ENCODE results near the gene CAVIN2.

Gene CAVIN2, protein sequence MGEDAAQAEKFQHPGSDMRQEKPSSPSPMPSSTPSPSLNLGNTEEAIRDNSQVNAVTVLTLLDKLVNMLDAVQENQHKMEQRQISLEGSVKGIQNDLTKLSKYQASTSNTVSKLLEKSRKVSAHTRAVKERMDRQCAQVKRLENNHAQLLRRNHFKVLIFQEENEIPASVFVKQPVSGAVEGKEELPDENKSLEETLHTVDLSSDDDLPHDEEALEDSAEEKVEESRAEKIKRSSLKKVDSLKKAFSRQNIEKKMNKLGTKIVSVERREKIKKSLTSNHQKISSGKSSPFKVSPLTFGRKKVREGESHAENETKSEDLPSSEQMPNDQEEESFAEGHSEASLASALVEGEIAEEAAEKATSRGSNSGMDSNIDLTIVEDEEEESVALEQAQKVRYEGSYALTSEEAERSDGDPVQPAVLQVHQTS

DNA sequence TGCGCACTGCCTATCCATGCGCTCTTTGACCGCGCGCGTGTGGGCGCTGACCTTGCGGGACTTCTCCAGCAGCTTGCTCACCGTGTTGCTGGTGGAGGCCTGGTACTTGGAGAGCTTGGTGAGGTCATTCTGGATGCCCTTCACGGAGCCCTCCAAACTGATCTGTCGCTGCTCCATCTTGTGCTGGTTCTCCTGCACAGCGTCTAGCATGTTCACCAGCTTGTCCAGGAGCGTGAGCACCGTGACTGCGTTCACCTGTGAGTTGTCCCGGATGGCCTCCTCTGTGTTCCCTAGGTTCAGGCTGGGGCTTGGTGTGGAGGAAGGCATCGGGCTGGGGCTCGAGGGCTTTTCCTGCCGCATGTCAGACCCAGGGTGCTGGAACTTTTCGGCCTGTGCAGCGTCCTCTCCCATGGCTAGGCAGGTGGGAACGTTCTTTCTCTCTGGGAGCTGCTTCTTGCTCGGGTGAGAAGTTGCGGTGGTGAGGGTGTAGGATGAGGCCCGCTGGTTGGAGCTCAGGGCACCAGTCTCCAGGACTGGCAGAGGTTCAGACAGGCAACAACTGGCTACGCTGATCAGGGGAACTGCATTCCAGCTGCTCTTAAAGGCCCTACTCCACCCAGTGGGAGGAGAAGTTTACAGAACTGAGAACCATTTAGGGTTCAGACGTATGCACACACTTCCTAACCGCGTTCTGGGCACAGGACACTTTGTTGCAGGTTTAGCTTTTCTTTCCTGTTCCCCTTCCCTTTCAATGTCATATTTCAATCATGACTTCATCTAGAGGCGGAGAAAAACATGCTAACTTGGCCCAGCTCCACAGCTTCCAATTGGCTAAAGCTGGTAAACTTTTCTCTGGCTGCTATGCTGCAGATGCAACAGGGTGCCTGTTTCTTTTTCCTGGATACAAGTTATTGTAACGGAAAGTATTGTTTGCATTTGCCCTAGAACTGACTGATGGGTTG lies at the start of gene CAVIN2:
Gene CAVIN2, minus strand, starts transcription at position 574 of the 962 bp plus-strand sequence. Its CDS starts 163 bp downstream, at position 411.
- no peak for DNase-seq (ENCODE audit: low read depth in 2 of 2, low spot score in 1 of 2)

DNA sequence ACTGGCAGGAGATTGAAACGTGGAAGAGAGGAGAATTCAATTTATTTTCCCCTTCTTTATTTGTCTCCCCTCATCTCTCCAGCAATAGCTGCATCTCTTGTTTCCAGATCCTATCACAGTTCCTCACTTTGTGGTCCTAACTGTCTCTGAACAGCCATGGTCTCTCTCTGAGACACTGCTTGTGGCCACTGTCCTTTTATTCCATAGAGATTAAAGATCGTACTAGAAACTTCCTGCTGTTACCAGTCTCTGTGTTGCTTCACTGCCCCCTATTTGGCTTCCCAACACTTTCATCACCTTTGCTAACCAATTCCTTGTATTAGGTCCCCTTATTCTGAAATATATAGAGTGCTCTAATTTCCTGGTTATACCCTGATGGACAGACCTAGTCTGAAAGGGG lies 48.9 kb upstream of the CAVIN2 start:
- DNase-seq (ENCODE audit: low read depth in 2 of 2, low spot score in 1 of 2) = no peak

DNA sequence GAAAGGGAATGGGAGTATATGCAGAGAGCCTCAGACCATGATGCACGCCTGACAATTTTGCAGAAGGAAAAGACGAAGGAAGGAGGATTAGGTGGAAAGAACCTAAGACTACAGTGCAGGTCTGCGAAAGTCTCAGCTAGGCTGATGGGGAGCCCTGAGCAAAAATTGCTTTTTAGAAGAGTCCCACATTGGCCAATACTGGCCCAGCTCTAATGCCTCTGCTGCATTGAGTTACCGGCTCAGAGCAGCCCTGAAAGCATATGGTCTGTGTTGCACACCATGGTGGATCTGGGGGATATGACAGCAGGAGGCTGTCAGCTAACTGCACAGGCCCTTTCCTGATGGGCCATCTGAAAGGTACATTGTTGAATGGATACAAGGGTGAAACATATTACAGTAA lies 48.3 kb upstream of the CAVIN2 start:
- DNase-seq (ENCODE audit: low read depth in 2 of 2, low spot score in 1 of 2) = no peak

DNA sequence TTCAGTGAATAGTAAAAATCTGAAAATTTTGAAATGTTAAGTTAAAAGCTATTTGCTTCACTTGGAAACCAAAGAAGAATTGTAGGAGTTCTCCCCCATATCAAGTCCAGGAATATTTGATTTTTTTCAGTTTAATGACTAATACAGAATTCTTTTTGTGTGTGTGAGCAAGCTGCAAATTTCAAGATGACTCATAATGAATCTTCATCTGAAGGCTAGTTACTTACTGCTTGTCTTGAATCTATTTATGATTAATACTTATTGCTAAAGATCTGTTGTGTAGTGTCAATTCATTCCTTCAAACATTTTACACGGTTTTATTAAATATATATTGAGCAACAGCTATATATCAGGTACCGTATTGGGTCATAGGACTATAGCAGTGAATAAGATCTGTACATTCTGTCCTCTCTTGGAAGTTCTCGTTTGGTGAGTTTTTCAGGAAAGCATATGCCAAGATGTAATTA lies 47.8 kb upstream of the CAVIN2 start:
- no peak for DNase-seq (ENCODE audit: low read depth in 2 of 2, low spot score in 1 of 2)

DNA sequence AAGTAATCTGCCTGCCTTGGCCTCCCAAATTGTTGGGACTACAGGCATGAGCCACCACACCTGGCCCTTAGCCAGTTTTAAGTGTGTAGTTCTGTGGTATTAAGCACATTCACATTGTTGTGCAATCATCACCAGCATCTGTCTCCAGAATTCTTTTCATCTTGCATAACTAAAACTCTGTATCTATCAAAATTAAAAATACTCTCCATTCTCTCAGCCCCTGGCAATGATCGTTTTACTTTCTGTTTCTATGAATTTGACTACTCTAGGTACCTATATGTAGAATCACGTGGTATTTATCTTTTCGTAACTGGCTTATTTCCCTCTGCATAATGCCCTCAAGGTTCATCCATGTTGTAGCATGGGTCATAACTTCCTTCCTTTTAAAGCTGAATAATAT lies 45.5 kb upstream of the CAVIN2 start:
- no peak for DNase-seq (ENCODE audit: low read depth in 2 of 2, low spot score in 1 of 2)

DNA sequence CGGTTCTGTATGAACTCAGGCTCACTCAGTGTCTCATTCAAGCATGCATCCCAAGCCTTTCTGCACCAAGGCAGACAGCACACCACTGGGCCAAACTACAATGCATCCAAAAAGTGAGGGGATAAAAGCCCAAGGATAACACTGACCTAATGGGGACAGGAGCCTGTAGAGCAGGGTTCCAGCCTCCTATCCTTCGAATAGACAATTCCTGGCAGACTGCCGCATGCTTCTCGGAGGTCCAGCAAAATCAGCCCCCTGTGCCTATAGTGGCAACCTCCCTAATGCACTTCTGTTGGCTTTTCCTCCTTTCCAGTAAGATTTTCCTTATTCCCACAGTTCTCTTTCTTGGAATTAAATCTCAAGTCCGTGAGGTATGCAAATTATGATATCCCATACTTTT lies 44.8 kb upstream of the CAVIN2 start:
- DNase-seq (ENCODE audit: low read depth in 2 of 2, low spot score in 1 of 2) = no peak

DNA sequence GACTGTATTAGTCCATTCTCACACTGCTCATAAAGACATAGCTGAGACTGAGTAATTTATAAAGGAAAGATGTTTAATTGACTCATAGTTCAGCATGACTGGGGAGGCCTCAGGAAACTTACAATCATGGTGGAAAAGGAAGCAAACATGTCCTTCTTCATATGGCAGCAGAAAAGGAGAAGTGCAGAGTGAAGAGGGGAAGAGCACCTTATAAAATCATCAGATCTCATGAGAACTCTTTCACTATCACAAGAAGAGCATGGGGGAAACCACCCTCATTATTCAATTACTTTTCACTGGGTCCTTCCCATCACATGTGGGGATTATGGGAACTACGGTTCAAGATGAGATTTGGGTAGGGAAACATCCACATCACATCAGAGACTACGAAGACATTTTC lies 43.0 kb upstream of the CAVIN2 start:
- no peak for DNase-seq (ENCODE audit: low read depth in 2 of 2, low spot score in 1 of 2)

DNA sequence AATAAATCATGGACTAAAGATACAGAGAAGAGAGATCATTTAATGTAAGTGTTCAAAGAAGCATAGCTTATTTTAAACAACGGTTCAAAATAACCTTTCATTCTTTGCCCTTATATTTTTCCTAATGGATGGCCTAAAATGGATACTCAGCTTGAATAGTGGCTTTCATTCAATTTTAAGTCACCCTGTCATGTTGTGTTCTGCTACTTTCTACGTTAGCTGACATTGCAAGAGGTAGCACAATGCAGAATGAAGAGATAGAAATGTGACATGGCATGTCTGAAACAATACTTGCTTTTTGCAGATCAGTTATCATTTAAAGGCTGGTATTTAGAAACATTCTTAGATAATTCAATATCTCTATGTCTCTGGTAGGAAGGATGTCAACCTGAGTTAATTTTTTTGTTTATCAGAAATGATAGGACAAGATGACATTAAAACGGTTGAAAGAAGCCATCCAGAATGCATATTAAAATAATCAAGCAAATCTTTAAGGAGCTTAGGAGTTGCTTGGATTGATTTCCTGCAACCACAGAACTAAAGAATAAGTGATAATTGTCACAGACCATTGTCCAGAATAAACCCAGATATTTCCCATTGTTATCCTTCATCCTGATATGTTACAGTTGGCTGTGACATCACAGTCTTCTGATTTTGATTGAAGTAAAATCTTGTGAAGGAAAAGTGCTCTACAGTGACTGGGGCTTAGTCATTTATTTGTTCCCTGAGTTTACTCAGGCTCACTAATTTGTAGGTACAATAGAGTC lies 41.7 kb upstream of the CAVIN2 start:
- no peak for DNase-seq (ENCODE audit: low read depth in 2 of 2, low spot score in 1 of 2)

DNA sequence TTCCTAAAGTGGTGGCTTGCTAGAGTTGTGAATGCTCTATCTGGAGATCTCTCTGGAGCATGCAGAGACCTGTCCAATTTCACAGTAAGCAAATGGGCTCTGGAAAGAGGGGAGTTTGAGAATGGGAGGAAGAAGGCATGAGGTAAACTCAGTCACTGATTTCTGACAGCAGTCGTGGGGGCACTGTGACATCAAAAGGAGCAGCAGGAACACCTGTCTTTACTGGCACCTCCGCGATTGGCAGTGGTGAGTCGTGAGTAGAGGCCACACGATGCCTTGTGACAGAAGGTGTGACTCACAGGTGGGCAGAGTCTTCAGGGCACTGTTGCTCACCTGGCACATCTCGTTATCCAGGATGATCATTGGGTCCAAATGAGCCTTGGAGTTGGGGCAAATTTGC lies 38.8 kb upstream of the CAVIN2 start:
- DNase-seq (ENCODE audit: low read depth in 2 of 2, low spot score in 1 of 2) = no peak

DNA sequence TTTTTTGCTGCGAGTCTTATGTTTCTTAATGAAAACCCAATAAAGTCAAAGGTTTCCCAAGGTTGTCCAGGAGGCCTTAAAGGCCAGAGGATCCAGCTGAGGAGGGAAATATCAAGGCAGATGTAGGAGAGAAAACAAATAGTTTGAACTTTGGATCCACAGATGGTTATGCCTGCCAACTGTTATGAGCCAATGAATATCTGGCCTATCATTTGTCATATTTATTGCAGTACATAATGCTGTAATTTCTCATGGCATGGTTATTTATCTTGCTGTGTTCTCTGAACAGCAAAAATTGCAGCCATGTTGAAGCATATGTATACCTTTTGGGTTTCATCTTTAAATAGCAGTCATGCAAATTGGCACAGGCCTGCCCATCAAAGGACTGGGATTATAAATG lies 38.2 kb upstream of the CAVIN2 start:
- DNase-seq (ENCODE audit: low read depth in 2 of 2, low spot score in 1 of 2) = no peak

DNA sequence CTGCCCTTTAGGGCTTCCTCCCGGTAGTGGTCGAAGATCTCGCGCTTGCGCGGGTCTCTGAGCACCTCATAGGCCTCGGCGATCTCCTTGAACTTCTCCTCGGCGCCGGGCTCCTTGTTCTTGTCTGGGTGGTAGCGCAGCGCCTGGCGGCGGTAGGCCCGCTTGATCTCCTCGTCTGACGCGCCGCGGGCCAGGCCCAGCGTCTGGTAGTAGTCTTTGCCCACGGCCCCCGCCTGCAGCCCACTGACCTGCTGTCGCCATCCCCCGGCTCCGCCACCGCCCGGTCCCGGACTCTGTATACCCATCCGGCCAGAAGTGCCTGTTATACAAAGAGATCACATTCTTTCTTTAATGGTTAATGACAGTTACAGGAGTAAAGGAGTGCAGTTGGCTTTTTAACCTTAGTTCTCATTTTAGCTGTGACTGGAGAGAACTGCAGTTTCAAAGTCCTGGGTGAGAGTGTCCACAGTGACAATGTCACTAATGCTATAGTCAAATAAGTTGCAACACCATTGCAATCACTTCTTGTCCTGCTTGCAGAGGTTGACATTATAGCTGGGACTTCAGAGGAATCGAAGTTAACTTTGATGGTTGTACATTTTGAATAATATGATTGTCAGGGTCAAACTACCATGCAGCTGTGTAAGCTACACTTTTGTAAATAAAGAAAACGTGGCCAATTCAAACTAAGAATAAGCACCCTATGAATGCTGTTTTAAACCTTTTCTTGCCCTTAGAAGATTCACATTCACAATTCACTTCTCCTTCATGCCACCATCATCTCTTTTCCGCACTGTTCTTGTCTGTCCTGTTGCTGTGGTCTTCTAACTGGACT lies 35.3 kb upstream of the CAVIN2 start:
- DNase-seq (ENCODE audit: low read depth in 2 of 2, low spot score in 1 of 2) = no peak

DNA sequence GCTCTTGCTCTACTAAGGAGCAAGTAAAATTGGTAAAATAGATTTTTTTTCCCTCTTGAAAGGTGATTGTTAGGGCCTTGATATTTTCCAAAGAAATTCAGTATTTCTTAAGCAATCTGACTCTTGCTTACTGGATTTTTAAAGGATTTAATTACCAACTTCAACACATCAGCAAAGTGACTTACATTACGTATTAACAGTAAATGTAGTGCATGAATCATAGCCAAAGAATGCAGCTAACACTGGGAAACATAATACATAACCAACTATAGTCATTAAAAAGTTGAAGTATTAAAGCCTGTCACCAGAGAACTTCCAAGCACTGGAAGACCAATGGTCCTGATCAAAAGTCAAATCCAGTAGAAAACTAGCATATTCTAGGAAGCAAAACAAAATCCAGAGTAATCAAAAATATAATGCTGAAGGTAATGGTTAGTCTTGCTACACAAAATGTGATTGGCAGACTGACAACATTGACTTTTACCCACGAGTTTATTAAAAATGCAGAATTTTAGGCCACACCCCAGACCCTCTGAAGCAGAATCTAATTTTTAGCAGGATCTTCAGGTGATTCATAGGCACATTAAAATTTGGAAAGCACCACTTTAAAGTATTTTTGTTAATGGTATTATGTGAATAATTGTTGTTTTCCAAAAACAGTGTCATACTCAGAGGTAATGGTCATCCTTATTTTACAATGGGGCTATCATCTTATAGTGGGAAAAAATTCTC lies 31.8 kb upstream of the CAVIN2 start:
- no peak for DNase-seq (ENCODE audit: low read depth in 2 of 2, low spot score in 1 of 2)

DNA sequence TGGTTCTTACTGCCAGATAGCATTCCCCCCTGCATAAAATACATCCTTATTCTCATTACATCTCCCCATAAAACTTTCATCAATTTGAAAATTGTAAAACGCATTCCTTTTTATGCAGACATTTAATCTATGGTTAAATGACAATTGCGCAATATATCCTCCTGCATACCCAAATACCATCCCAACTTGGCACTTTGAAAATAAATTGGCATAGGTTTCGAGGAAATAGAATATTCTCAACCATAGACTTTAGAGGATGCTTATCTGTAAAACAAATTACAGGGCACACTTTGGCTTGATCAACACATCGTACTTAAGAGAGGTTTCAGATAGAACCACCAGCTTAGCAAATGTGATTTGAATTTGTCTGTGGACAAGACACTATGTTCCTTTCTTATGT lies 31.0 kb upstream of the CAVIN2 start:
- no peak for DNase-seq (ENCODE audit: low read depth in 2 of 2, low spot score in 1 of 2)

DNA sequence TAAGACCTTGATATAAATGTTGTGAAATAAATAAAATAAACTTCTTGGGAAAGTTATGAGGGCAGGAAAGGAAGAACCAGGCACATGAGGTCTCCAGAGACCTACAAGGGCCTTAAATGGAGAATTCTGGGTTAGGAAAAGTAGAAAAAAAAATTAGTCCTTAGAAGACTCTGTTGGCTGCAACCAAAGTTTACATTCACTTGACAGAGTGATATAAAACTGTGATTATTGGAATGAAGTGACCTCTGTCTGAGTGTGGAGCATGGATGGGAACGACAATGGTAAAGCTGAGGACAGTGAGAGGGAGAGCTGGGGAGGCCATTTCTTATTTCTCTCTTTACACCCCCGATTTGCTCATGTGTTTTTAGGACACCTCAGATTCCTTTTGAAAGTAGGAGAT lies 29.0 kb upstream of the CAVIN2 start:
- no peak for DNase-seq (ENCODE audit: low read depth in 2 of 2, low spot score in 1 of 2)

DNA sequence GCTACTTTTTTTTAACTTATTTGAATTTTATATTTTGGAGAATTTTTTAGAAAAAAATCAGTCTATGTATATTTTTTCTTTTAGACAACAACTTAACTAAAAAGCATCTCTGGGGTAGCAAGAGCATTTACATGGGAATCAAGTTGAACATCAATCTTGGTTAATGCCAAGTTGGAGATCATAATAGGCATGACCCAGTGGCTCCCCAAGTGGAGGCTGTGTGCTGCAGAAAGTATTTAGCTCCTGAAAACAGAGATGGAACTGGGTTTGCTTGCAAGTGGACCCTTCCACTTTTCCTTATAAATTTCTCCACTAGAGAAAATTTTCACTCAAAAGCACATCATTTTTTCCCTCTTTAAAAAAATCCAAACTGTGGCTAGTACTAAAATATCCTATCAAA lies 23.9 kb upstream of the CAVIN2 start:
- no peak for DNase-seq (ENCODE audit: low read depth in 2 of 2, low spot score in 1 of 2)

DNA sequence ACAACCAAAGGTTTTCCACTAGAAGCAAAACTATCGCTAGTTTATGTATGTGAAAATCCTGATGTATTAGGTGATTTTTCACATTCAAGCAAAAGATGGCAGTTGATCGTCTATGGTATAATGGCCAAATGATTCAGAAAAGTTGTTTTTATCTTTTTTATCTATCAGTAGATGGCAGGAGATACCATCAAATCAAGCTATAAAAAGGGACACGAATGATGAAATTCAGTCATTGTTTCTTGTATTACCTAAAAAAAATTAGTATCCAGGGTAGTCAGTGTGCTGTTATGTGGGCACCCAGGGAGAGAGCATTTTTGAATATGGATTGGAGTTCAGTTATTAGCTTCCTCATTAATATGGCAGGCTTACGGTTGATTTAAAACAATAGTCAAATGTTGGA lies 22.9 kb upstream of the CAVIN2 start:
- DNase-seq (ENCODE audit: low read depth in 2 of 2, low spot score in 1 of 2) = no peak

DNA sequence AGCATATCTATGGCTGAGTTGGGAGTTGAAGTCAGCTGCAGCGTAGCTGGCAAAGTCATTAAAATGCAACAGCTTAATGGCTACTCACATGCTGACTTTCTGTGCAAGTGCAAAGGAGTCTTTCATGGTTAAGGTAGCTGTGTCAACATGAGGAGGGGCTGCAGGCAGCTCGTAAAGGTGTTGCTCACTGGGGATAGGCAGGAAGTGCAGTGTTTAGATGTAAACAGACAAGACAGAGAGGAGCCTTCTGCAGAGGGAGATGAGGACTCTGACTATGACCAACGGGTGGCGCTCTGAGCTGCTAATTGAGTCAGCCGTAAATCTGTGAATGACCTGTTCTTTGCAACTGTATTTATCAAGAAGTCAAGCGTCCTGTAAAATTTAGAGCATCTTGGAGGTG lies 22.3 kb upstream of the CAVIN2 start:
- no peak for DNase-seq (ENCODE audit: low read depth in 2 of 2, low spot score in 1 of 2)

DNA sequence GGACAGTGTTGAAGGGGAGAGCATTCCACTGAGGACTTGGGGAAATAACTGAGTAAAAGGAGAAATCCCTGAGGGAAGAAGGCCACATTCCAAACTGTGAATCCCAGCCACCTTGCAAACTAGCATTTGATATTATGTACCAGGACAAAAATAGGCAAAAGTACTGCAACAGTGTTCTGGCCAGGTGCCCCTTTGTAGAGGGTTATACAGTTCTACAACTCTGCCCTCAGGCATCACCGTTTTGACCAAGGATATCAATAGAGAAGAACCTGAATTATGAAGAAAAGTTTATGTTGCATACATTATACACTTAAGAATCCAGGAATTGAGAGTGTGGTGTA lies 20.6 kb upstream of the CAVIN2 start:
- DNase-seq (ENCODE audit: low read depth in 2 of 2, low spot score in 1 of 2) = no peak

DNA sequence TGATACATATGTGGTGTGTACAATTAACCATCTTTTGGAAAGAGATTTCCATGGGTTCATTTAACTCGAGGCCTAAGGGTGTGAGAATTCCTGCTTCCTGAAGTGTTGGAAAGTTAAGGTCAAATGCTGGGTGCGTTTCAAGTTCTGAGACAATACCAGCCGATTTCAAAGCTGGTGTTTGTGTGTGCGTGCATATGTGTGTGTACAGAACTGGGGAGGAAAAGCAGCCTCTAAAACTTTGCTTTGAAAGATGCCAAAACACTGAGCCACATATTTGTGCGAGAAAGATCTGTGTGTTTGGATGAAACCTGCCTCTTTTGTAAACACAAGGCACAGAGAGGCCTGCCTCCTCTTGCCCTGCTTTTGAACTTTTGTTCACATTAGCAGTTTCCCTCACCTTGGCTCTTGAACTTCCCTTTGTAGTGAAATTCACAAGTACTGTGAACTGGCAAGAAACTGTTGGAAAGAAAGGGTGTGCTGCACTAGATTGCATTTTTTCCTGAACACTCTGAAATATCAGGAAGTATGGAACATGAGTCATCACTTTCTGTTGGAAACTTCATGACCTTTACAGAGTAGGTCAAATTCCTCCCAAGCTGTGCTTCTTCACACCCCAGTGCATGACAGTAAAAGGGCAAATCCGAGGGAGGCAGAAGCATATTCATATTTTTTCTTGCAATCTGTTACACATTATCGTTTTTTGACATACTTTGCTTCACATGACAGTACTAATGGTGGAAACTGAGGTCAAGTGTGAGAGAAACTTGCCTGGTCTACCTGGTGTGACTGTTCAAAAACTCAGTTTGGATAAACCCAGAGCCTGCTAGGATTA lies 20.0 kb upstream of the CAVIN2 start:
- DNase-seq (ENCODE audit: low read depth in 2 of 2, low spot score in 1 of 2) = no peak

Measured in stimulated activated CD8-positive, alpha-beta memory T cell treated with anti-CD3 and anti-CD28 coated beads, Interleukin-4, amount 100 ng/mL, for 4 hours (primary cell).